Ovary (tissue), 3 donors: ENCODE data around the gene ADRM1.

Experiments used
- EP300 ChIP-seq: sonication (generic); formaldehyde crosslinking; IDR thresholded peaks from one replicate; pipeline ENCODE4 v1.6.1; 2017; ENCODE audit warnings: antibody characterized with exemption
- POLR2A ChIP-seq: fragments of 450-650 bp; IDR thresholded peaks from one replicate; pipeline ENCODE4 v1.6.1; 2017; ENCODE audit warnings: antibody characterized with exemption, mild to moderate bottlenecking, moderate library complexity
- TF ChIP-seq, protein P1 (sequence below), 3 donors: fragments of 450-650 bp in 2 of 3; fragments of 200-600 bp in 1 of 3; IDR thresholded peaks; one replicate each; pipeline versions ENCODE4 v1.5.1 to v1.8.0; 2016 to 2022; ENCODE audit warnings: antibody characterized with exemption in 3 of 3, mild to moderate bottlenecking in 1 of 3
- donor health status: DM: no; HTN: no; CAD: no.

- TF ChIP-seq, protein P1, sequence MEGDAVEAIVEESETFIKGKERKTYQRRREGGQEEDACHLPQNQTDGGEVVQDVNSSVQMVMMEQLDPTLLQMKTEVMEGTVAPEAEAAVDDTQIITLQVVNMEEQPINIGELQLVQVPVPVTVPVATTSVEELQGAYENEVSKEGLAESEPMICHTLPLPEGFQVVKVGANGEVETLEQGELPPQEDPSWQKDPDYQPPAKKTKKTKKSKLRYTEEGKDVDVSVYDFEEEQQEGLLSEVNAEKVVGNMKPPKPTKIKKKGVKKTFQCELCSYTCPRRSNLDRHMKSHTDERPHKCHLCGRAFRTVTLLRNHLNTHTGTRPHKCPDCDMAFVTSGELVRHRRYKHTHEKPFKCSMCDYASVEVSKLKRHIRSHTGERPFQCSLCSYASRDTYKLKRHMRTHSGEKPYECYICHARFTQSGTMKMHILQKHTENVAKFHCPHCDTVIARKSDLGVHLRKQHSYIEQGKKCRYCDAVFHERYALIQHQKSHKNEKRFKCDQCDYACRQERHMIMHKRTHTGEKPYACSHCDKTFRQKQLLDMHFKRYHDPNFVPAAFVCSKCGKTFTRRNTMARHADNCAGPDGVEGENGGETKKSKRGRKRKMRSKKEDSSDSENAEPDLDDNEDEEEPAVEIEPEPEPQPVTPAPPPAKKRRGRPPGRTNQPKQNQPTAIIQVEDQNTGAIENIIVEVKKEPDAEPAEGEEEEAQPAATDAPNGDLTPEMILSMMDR (IDR thresholded peaks at IDR 0.05): no peak
- TF ChIP-seq POLR2A (no peak), EP300 (no peak)
Measured at GRCh38 chr20:62327726-62328495, 25.1 kb downstream of the ADRM1 start.
